NB4 (cell line): ENCODE data around the gene ZMYND15.
"Not testable (repeated sequence)": the region's sequence is repeated elsewhere in the genome, so short reads cannot be mapped to it uniquely, and the experiment has no call there.

Experiments
- DNase-seq: peaks from one replicate; pipeline ENCODE4 v3.0.0; 2010; ENCODE audit warnings: low read depth
- H3K4me3 ChIP-seq: one replicate; pipeline ENCODE4 v1.5.1; 2011; ENCODE audit warnings: mild to moderate bottlenecking, low read depth, low read length, moderate library complexity
- CTCF ChIP-seq: IDR thresholded peaks from one replicate; pipeline ENCODE4 v1.5.1; 2012; ENCODE audit warnings: low read depth, low read length
- MAX ChIP-seq: IDR thresholded peaks from 2 replicates; pipeline ENCODE4 v1.6.1; 2011; ENCODE audit warnings: low read depth, low read length
- MYC ChIP-seq: IDR thresholded peaks from 2 replicates; pipeline ENCODE4 v1.6.1; 2011; ENCODE audit warnings: low read depth, low read length
- POLR2A ChIP-seq: IDR thresholded peaks from 2 replicates; pipeline ENCODE4 v1.6.1; 2011; ENCODE audit warnings: mild to moderate bottlenecking; ENCODE audit not compliant: insufficient read length; ENCODE audit errors: extremely low read depth

The ZMYND15 gene

GRCh38 chr17:4710693-4711634 is 28.7 kb upstream of the ZMYND15 start:
- H3K4me3 ChIP-seq = peak overlapping the region; percentile 78
- peak; percentile 87 for DNase-seq
- TF ChIP-seq MAX (no peak), MYC (peak; percentile 23; the same call in 1 of the 2 replicates)

- DNase-seq = peak; percentile 90
- TF ChIP-seq MYC (no peak), MAX (peak; percentile 27; the same call in 1 of the 2 replicates)
- peak overlapping the region; percentile 78 for H3K4me3 ChIP-seq
Measured at GRCh38 chr17:4711661-4712181, 27.9 kb upstream of the ZMYND15 start.

- H3K4me3 ChIP-seq = peak overlapping the region; percentile 78
- TF ChIP-seq POLR2A (no peak), MAX (no peak), CTCF (no peak), MYC (no peak)
- DNase-seq = peak; percentile 61
Measured at GRCh38 chr17:4712526-4712925, 27.1 kb upstream of the ZMYND15 start.

GRCh38 chr17:4714340-4715062 is 25.1 kb upstream of the ZMYND15 start:
- not testable (repeated sequence) for DNase-seq
- H3K4me3 ChIP-seq = peak overlapping the region; percentile 44

GRCh38 chr17:4715063-4715744 is 24.4 kb upstream of the ZMYND15 start:
- no peak for TF ChIP-seq POLR2A
- TF ChIP-seq MAX = no peak
- TF ChIP-seq MYC = no peak
- no peak for TF ChIP-seq CTCF
- peak; percentile 74 for DNase-seq
- peak overlapping the region; percentile 36 for H3K4me3 ChIP-seq

- TF ChIP-seq MAX (no peak), CTCF (no peak), MYC (no peak), POLR2A (no peak)
- no peak overlapping the region for H3K4me3 ChIP-seq
- DNase-seq = no peak
Measured at GRCh38 chr17:4716081-4716480, 23.6 kb upstream of the ZMYND15 start.

- TF ChIP-seq MYC (no peak), POLR2A (no peak), MAX (no peak), CTCF (no peak)
- DNase-seq = no peak
- H3K4me3 ChIP-seq = no peak overlapping the region
Measured at GRCh38 chr17:4717791-4718190, 21.8 kb upstream of the ZMYND15 start.
